ENCODE results near the gene SYT14. TPM values are rescaled to one million over a fixed set of nuclear protein-coding genes. Genes with fewer than 3 reads are reported as not detected.

Gene SYT14
- 0.05 to 0.11 TPM (median 0.06 TPM) in 5 replicates for total RNA-seq (2022; extraction: Qiagen RNA extraction; ENCODE audit: low read depth)

GRCh38 chr1:209937996-209938959 lies at the start of gene SYT14:
Gene SYT14, plus strand, starts transcription at chr1:209938217. Its CDS starts 48 bp downstream, at chr1:209938265.

Other genes with a start within 250 kb of the SYT14 start
- not detected in 5 replicates for gene HSD11B1, start 233.4 kb upstream of the SYT14 start, total RNA-seq (2022; extraction: Qiagen RNA extraction; ENCODE audit: low read depth)
- gene TRAF3IP3, start 182.2 kb upstream of the SYT14 start, total RNA-seq (2022; extraction: Qiagen RNA extraction; ENCODE audit: low read depth): not detected in 5 replicates
- gene C1orf74, start 153.7 kb upstream of the SYT14 start, total RNA-seq (2022; extraction: Qiagen RNA extraction; ENCODE audit: low read depth): 1.3 to 2.1 TPM (median 1.8 TPM) in 5 replicates
- 0.06 to 0.38 TPM (median 0.13 TPM) in 5 replicates for gene IRF6, start 132.1 kb upstream of the SYT14 start, total RNA-seq (2022; extraction: Qiagen RNA extraction; ENCODE audit: low read depth)
- 11.6 to 14.1 TPM (median 13.3 TPM) in 5 replicates for gene UTP25, start 110.2 kb upstream of the SYT14 start, total RNA-seq (2022; extraction: Qiagen RNA extraction; ENCODE audit: low read depth)

Measured in A549 treated with DMSO at 1 μM for 4 hours (cell line).